ENCODE data around the gene AOC2.

The AOC2 gene

DNA sequence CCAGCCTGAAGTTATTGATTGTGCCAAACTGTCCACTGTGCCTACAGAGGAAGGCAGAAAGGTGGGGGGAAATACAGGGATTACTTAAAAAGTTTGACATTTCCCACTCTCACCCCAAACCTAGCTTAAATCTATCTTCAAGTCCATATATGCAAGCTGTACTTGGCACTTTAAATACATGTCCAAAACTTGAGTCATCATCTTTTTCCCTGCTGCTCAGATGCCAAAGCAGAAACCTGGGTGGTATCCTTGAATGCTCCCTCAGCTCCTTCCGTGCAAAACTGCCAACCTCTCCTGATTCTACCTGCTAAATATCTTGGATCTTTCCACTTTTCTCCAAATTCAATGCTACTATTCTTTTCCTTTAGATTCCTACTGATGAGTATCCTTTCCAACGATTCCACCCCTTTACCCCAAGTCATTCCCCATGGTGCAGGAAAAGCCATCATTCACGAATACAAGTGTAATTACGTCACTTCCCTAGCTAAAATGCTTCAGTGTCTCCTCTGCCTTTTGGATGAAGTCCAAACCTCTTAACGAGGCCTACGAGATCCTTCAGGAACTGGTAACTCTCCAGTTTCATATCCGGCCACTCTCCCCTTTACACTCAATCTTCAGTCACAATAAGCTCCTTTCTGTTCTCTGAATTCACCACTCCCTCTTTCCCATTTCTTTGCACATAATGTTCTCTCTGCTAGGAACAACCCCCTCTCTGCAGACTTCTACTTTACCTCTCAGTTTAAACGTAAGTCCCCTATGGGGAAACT is 29.6 kb upstream of the AOC2 start:
- no peak for TF ChIP-seq GATA3 (IDR thresholded peaks at IDR 0.05; ENCODE audit: low read depth, low read length)
- no peak for TF ChIP-seq GATA2 (IDR thresholded peaks at IDR 0.05; ENCODE audit: low read depth, low read length)

DNA sequence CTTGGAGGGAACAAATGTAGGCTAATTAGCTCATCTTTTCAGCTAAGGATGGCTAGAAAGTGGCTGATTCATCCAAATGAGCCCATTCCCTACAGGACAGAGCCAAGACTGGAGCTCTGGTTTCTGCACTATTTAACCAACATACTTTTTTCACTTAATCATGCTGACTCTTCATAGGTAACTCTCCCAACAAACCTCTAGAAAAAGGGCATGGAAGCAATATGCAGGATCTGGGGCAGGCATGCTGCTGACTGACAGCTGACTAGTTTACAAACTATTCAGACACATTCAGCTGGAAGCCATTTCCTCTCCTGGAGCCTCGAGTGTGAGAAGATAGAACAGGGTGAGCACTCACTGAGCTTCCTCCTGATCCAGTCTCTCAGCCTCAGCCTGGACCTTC is 26.5 kb upstream of the AOC2 start:
- TF ChIP-seq GATA2 (IDR thresholded peaks at IDR 0.05; ENCODE audit: low read depth, low read length) (no peak), GATA3 (IDR thresholded peaks at IDR 0.05; ENCODE audit: low read depth, low read length) (no peak)

DNA sequence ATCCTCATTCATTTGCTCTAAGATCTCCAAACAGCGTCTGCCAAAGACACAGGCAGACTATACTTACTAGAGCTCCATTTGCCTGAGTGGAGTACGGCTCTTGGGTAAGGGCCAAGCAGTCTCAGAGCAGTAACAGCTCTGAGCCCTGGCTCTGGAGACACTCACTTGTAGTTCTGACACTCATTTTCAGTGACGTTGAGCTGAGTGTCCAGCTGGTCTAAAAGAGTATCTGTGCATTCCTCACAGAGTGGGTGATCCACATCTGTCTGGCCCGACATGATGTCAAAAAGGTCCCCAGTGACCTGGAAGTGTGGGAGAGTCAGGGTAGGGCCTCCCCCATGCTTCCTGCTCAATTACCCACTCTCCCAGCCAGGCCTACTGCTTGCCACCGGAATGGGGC is 26.0 kb upstream of the AOC2 start:
- TF ChIP-seq GATA3 (IDR thresholded peaks at IDR 0.05; ENCODE audit: low read depth, low read length) (no peak), GATA2 (IDR thresholded peaks at IDR 0.05; ENCODE audit: low read depth, low read length) (no peak)

DNA sequence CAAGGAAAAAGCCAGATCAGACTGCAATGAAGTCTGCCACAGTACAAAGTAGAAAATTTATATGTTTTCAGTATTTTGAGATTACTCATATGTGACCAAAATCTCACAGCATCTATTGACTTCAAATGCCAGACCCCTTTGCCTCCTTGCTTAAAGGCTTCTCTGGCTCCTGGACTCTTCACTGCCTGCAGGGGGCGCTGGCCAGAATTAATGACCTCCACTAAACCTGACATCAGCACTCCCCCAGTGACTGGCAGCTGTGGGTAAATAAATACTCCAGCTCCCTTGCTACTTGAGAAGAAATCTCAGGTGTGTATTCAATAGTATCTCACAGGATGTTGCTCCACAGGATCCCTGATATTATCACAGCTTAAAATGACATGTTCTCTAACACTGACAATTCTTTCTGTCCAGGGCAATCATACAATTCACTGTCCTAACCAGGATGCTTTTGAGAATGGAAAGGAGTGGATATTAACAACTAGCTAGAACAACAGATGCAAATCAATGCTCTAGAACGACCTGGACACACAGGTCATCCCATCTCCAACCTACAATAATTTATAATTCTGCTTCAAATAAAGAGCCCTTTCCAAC is 24.3 kb upstream of the AOC2 start:
- no peak for TF ChIP-seq GATA2 (IDR thresholded peaks at IDR 0.05; ENCODE audit: low read depth, low read length)
- TF ChIP-seq GATA3 (IDR thresholded peaks at IDR 0.05; ENCODE audit: low read depth, low read length): no peak

DNA sequence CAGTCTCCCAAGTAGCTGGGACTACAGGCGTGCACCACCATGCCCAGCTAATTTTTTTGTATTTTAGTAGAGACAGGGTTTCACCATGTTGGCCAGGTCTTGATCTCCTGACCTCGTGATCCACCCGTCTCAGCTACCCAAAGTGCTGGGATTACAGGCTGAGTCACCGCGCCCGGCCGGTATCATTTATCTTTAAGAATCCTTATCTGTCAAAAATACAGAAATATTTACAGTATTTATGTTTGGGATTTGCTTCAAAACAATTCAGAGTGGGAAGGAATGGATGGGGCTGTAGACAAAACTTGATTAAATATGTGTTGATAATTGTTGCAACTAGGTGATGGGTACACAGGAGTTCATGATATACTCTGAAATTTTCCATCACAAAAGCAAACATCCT is 23.2 kb upstream of the AOC2 start:
- TF ChIP-seq GATA3 (IDR thresholded peaks at IDR 0.05; ENCODE audit: low read depth, low read length): no peak
- TF ChIP-seq GATA2 (IDR thresholded peaks at IDR 0.05; ENCODE audit: low read depth, low read length): no peak

DNA sequence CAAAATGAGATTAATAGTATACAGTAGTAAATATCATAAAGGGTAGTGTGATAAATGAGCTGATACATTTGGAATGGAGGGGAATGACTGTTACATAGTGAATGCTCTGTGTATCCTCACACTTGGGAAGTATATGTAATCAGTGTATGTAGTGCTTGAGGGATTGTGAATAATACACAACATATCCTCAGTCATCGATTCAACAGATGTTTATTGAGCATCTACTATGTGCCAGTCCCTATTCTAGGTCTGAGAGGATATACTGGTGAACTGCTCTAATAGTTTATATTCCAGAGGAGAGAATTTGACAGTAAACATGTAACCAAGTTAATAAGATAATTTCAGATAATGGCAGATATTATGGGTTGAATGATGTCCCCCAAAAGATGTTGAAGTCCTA is 16.9 kb upstream of the AOC2 start:
- no peak for TF ChIP-seq GATA2 (IDR thresholded peaks at IDR 0.05; ENCODE audit: low read depth, low read length)
- TF ChIP-seq GATA3 (IDR thresholded peaks at IDR 0.05; ENCODE audit: low read depth, low read length): no peak

DNA sequence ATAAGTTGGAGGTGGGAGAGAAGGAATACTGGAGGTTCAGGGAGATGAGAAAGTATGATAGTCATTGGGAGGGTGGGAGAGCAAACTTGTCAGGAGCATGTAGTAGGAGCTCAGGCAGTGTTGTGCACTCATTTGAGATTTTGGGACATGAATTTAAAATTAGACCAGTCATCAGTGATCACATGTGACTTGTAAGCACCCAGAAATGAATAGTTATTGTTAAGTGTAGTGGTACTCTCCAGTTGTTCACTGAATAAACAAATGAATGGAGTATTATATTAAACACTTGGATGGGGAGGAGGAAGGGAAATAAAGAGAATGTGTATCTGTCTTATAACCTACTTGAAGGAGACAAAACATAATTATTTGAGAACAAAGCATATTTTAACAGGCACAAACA is 13.4 kb upstream of the AOC2 start:
- TF ChIP-seq GATA3 (IDR thresholded peaks at IDR 0.05; ENCODE audit: low read depth, low read length) (no peak), GATA2 (IDR thresholded peaks at IDR 0.05; ENCODE audit: low read depth, low read length) (no peak)

DNA sequence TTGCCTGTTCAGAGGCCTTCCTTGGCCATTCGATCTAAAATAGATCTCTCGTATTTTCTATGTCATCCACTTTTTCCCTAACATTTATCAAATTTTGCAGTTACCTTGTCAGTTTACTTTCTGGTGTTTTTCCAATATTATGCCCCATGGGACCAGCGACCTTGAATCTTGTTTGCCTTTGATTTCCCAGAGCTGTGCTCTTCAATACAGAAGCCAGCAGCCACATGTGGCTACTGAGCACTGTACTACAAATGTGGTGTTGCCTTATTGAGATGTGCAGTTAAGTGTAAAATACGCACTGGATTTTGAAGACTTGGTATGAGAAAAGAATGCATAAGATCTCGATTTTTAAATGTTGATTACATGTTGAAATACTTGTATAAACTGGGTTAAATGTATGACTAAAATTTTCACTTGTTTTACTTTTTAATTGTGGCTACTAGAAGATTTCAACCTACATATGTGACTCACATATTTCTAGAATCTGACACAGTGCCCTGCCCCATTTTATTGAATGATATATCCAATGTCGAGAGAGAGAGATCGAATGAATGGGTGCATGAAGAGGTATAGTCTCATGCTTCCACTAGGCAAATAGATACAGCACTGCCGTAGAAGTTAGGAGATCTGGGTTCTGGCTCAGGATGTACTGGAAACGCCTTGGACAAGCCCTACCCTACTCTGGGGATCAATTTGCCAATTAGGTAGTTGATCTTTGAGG is 12.0 kb upstream of the AOC2 start:
- no peak for TF ChIP-seq GATA2 (IDR thresholded peaks at IDR 0.05; ENCODE audit: low read depth, low read length)
- no peak for TF ChIP-seq GATA3 (IDR thresholded peaks at IDR 0.05; ENCODE audit: low read depth, low read length)

DNA sequence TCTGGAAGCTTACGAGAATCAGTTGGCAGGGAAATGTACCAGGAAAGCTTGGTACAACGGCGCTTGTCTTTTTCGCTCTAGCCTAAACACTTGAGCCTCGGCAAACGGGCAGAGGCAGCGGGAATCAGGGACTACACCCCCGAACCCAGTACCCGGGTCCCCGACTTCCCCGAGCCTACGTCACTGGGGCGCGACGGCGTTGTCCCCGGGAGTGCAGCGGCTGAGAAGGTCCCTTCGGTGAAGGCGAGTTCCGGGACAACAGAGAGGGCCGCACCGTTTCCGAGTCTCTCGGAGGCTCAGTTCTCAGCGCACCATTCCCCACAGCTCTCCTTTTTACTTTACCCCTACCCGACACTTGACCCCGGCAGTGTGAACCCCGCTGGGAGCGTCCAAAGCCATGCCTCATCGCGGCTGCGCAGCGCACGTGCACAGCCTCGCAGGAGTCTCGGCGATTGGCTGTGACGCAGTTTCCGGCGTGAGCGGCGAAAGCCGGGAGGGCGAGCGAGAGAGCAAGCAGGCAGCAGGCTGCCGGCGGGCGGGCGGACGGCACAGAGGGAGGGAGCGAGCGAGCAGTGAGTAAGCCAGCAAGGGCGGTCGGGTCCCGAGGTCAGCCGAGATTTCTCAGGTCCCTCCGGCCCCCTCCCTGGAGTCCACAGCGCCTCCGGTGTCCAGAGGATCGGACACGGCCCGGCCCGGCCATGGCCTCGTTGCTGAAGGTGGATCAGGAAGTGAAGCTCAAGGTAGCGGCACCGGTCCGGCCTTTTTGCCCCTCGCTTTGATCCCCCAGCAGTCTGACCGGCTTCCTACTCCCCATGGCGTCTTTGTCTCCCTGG is 11.2 kb upstream of the AOC2 start, which contains the start of gene PSME3:
TSS of gene PSME3 (plus strand) at position 464 of the 833 bp plus-strand sequence. CDS start at position 699, 235 bp downstream.
- TF ChIP-seq GATA3 (IDR thresholded peaks at IDR 0.05; ENCODE audit: low read depth, low read length) (no peak), GATA2 (IDR thresholded peaks at IDR 0.05; ENCODE audit: low read depth, low read length) (no peak; the same call in 1 of the 2 replicates)

DNA sequence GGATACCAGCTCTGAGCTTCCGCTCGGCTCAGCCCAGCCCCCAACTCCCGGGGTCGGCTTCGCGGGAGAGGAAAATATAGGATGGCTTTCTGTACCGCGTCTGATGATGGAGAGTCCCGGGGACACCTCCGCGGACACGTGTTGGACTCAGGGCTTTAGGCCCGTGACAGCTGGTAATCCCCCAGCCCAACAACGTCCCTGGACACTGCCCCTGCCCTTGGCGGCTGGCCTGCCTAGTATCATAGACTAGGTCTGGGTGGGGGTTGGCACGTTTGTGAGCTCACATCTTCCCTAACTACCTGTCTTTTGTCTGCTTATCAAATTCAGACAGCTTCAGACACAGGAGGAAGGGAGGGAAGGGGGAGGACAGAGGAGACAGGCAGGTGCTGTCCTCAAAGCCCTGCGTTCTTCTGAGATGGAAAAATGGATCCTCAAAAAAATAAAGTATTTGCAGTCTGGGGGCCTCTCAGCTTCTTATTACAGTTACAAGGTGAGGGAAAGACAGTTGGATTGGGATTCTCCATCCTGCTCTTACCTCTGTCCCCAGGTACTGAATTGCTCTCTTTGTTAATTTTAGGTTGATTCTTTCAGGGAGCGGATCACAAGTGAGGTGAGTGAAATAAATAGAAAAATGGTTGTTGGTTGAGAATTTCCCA is 10.5 kb upstream of the AOC2 start:
- TF ChIP-seq GATA2 (IDR thresholded peaks at IDR 0.05; ENCODE audit: low read depth, low read length): no peak
- TF ChIP-seq GATA3 (IDR thresholded peaks at IDR 0.05; ENCODE audit: low read depth, low read length): no peak

DNA sequence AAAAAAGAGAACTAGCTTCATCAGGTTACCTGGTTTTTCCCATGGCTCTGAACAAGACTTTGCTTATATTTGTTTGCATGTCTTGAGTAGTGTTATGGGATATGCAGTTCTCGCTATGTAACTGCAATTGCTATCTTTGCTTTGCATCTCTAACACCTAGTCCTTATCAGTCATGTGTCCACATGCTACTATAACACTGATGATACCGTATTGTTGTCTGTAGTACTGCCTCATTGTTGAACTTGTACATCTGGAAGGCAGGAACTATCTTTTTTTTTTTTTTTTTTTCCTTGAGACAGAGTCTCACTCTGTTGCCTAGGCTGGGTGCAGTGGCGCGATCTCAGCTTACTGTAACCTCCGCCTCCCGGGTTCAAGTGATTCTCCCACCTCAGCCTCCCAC is 8.6 kb upstream of the AOC2 start:
- TF ChIP-seq GATA2 (IDR thresholded peaks at IDR 0.05; ENCODE audit: low read depth, low read length) (no peak), GATA3 (IDR thresholded peaks at IDR 0.05; ENCODE audit: low read depth, low read length) (no peak)

DNA sequence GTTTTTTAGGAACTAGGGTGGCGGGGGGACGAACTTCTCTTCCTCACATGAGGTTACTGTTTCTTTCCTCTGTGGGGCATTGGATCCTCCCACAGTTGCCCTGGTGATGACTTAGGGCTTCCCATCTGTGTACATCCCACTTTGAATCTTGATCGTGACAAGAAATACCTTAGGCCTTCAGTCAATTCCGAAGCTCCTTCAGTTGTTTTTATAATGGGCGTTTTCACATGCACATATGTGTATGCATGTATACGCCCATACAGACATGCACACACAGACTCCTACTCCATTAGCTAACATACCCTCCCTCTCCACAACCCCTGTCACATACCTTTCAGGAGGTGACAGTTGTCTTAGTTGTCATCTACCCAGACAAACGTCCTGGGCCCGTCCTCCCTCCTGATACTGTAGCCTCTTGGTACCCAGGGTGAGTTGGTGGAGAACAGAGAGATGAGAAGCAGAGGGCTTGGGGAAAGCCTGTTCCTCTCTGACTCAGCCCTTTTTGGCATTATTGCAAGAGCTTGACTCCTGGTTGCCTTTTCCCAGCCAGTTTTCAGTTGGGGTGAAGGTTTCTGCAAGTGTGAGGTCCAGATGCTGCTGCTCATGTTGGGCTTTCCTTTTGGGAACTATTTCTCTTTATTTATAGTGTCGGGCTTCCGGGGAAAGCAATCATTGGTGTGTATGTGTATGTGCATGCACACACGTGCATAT is 2.2 kb upstream of the AOC2 start:
- TF ChIP-seq GATA3 (IDR thresholded peaks at IDR 0.05; ENCODE audit: low read depth, low read length): no peak
- no peak for TF ChIP-seq GATA2 (IDR thresholded peaks at IDR 0.05; ENCODE audit: low read depth, low read length)

Measured in SH-SY5Y (cell line).